Medulla oblongata (tissue), 1 donor: ENCODE measurements around the gene PTPN12.
A peak's percentile ranks its signal among the peaks of the same experiment; 100 is the strongest.
"Not testable (repeated sequence)": the region's sequence is repeated elsewhere in the genome, so short reads cannot be mapped to it uniquely, and the experiment has no call there.

Experiments
- DNase-seq: peaks from one replicate; pipeline ENCODE4 v3.0.0-alpha.2; 2015; ENCODE audit errors: extremely low spot score

Gene PTPN12

GRCh38 chr7:77537136-77537777 is at the start of gene PTPN12:
TSS of gene PTPN12 (plus strand) at chr7:77537295. CDS start at chr7:77537547, 252 bp downstream.
- peak; percentile 59 for DNase-seq

DNA sequence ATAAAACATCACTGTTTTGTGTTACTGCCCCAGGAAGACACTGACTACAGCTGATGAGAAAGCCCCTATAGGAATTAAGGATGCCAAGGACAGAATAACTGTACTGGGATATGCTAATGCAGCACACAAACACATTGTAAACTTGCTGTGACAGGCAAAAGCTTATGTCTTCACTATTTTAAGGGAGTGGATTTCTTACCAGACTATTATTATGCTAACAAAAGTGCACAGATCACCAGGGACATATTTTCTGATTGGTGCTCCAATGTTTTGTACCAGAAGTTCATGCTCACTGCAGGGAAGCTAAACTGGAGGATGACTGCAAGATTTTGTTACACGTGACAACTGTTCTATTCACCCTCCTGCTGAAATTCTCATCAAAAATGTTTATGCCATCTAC is 48.1 kb upstream of the PTPN12 start:
- no peak for DNase-seq

DNA sequence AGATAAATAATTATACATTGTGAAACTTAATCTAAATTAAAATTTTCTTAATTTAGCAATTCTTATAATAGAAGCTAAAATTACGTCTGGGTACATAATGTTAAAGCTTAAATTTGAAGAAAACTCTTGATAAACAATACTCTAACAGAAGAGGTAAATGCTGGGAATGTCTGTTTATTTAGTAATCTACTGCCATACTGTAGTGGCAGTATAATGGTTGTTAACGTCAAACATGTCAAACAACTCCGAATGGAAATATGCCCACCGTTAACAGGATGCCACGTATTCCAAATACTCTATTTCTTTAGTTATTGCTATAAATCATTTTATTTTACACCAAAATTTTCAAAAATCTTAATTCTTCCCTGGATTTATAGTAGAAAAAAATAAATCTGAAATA is 40.0 kb upstream of the PTPN12 start:
- DNase-seq, result no peak

DNA sequence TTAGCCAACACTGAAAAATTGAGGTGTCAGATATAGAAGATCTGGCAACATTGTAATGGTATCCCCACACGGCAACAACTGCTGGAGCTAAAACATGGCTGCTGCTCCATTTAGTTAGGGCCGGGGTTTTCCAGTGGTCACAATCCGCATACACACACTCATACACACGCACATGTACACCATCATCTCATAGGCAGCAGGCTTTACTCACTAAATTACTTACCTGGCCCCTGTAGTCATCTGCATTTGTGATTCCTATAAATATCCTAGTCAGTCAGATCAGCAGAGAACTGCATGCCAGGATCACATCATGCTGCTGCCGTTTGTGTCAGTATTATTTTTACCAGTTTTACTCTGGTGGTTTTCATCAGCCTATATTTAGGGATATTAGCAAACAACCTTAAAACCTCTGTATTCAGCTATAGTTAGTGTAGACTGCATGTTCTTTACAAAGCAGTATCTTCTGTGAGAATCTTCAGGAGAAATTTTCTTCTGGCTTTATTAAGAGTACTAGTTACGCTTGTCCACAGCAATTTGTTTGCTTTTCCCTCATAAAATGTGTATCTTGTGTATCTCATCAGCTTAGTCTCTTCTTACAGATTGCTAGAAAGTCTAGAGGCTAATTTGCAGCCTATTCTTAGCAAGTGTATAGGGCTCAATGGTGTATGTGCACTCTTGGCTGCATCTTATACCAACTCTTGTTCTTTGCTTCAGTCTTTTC is 38.3 kb upstream of the PTPN12 start:
- DNase-seq, result no peak

DNA sequence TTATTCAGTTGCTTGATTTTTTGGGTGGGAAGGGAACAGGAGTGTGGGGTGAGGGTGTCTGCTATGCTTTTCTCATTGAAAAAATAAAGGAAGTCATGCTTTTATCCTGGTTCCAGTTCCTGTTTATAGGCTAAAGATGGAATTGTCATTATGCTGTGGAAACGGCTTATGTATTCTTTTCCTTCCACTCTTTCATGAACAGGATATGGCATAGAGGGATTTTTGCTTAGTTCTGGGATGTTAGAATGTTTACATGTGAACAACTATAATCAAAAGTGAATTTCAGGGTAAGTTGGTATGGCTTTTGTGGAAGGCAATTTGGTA is 35.9 kb upstream of the PTPN12 start:
- DNase-seq, result peak; percentile 9

DNA sequence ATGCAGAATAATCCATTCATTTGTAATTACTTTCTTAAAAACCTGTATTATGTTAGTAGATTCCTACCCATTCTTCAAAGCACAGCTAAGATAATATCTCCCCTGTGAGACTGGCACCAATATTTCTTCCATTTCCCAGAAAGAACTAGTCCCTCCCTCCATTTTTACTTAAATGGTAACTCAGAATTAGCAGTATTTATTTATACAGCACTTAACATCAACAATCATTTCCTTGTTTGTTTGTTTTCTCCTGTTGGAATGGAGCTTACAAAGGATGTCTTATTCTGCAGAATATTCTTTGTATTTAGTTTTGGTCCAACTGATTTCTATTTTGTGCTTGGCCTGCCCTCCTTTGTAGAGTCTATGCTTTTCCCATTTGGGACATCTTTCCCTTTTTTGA is 32.1 kb upstream of the PTPN12 start:
- peak; percentile 37 for DNase-seq

DNA sequence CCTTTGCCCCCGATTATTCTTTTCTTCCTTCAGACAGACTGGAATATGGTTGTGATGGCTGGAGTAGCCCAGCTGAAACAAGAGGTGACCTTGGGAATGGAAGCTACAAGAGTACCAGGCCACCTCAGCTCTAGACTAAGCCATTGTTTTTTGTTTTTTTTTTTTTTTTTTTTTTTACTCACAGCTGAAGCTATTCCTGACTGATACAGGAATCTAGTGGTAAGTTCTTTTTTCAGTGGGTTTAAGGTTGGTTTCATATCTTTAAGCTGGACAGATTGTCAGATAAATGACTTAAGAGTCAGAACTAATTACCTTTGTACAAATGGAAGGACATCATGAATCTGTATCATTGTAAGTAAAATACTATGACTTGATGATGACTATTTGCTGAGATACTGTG is 30.2 kb upstream of the PTPN12 start:
- no peak for DNase-seq

- not testable (repeated sequence) for DNase-seq
Measured at GRCh38 chr7:77513002-77513670, 24.0 kb upstream of the PTPN12 start.

DNA sequence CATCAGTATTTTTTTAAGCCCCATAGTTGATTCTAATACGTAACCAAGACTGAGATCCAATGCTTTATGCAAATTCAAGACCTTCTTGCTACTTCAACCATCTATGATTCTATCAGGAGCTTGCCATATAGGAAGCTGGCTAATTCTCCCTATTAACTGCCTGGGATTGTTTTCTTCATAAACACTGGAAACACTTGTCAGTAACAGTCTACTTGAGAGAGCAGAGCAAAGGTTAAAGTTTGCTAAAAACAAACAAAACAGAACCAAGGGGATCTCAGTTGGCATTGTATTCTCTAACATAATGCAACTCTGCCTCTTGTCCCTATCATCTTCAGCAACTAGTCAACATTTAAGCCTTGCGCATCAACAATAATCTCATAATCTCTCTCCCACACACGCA is 21.0 kb upstream of the PTPN12 start:
- no peak for DNase-seq

DNA sequence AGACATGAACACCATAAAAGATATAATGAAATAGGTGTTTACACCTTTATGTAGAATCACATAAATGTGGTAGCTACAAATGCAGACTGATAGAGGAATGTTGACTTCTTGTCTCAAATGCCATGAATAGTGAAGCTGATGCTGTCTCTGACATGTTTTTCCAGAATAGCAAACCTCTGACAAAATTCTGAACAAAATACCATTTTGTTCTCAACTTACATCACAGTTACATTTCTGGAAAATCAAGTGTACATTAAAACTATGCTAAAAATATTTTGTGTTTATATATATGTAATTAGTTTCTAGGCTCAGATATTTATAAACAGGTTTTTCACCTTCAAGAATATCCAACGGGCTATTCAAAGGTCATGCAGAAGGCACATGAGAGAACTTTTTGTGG is 16.8 kb upstream of the PTPN12 start:
- no peak for DNase-seq

DNA sequence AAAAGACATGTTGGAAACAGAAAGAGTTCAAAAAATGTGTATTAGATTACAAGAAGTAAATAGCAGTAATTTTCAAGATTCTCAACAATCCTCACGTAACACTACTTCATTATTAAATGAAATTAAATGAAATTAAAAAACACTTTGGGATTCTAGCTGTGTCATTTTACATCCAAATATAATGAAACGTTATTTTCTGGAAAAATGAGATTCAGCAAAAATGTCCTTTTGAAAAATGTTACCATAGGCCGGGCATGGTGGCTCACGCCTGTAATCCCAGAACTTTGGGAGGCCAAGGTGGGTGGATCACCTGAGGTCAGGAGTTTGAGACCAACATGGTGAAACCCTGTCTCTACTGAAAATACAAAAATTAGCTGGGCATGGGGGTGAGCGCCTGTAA is 15.6 kb upstream of the PTPN12 start:
- not testable (repeated sequence) for DNase-seq

DNA sequence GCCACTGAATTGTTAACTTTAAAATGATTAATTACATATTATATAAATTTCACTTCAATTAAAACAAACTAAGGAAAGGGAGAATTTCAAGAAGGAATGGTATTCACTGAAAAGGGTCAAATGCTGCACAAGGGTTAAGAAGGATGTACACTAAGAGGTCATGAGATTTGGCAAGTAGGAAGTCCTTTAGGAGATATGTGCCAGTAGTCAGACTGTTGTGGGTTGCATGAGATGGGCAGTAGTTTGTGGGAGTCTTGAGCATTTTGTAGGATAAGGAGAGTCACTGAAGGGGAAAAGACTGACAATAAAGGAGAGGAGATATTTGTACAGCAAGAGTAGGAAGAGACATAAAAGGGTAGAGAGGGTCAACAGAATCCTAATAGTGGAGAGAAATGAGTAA is 12.4 kb upstream of the PTPN12 start:
- DNase-seq, result no peak

DNA sequence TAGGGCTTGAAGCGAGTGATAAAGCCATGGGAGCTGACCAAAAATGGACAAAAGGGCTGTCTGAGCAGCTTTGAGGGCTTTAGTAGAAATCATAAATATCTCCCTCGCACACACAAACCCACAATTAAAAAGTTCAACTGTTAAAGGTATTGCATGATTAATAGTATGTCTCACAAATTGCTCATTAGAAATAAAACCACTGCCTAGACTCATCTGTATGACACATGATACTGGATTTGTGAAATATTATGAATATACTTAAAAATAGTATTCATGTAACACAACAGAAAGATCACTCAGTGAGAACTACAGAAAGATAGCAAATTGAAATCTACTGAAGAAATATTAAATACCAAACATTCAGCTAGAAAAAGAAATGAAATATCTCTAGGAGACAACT is 11.9 kb upstream of the PTPN12 start:
- DNase-seq, result no peak

DNA sequence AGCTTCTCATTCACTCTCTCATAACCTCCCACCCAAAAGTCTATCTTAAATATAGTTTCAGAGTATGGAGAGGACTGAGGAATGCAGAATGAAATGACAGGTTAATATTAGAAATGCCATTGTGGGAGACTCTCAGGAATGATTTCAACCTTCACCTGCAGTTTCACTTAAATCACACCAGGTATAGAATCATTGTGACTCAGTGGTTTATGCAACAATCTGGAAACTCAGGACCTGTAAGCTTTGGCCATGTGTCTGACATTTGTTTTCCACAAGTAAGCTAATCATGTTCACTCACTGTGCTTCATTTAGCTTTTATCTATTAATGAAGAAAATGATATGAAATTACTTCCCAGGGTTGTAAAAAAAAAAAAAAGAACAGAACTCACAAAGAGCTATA is 8.7 kb upstream of the PTPN12 start:
- no peak for DNase-seq

DNA sequence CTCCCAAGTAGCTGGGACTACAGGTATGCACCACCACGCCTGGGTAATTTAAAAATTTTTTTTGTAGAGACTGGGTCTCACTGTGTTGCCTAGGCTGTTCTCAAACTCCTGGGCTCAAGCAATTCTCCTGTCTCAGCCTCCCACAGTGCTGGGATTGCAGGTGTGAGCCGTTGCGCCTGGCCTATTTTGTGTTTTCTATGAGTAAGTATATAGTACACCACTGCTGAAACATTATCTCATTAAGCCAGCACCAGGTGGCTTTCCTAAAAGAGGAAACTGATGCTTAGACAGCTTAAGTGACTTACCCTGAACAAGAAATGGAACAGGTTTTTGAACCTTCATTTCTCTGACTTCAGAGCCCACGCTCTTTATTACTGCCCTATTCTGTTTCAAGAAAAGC is 7.8 kb upstream of the PTPN12 start:
- no peak for DNase-seq

DNA sequence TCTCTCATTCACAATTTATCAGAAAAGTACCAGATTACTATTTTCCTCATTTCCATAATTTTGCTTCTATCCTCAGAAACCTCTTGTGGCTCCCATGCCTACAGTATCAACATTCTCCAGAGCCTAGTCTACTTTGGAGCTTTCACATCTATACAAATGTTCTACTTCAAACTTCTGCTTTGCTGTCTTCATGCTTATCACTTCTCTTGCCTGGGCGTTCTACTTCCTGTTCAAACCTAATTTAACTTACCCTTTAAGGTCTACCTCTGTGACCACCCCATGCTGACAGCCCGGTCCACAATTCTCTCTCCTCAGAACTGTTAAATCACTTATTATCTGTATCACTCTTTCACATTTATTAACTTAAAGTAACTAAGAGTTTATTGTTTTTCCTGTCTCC is 6.1 kb upstream of the PTPN12 start:
- DNase-seq, result no peak

GRCh38 chr7:77532247-77532646 is 4.8 kb upstream of the PTPN12 start:
- no peak for DNase-seq

GRCh38 chr7:77532732-77533131 is 4.4 kb upstream of the PTPN12 start:
- not testable (repeated sequence) for DNase-seq

GRCh38 chr7:77534046-77534445 is 3.0 kb upstream of the PTPN12 start:
- not testable (repeated sequence) for DNase-seq

DNA sequence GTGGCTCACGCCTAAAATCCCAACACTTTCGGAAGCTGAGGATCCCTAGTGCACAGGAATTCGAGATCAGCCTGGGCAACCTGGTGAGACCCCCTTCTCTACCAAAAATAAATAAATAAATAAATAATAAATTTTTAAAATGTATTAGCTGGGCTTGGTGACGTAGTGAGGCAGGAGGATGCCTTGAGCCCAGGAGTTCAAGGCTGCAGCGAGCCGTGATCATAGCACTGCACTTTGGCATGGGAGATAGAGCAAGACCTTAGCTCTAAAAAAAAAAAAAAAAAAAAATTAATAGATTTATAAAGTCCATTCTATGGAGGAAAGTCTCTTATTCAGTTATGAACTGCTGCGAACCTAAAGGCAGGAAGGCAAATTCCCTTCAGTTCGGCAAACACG is 1.1 kb upstream of the PTPN12 start:
- DNase-seq, result no peak

GRCh38 chr7:77536413-77537135 is 521 bp upstream of the PTPN12 start:
- peak; percentile 99 for DNase-seq

DNA sequence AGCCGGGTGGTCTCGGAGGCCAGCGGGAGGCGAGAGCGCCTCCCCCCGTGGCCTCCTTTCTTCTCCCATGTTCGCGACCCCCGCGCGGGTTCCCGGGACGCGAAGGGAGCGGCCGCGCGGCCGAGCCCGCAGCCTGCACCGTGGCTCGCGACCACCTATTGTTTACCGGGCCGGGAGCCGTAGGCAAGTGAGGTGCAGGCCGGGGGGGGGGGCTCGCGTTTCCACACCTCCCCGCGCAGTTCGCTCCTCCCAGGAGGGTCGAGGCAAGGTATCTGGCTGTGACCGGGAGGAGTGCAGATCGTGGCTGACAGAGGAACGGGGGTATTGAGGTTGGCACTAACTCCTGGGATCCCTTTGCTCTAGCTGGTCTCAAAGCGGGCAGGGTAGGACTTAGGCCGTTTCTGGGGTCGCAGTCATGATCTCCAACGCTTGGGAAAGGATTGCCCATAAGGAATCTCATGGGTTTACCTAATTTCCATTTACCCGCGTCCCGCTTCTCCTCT is 734 bp downstream of the PTPN12 start:
- no peak for DNase-seq
